SK-N-SH (cell line): ENCODE measurements around the gene SLC17A9. TPM values are rescaled to one million over a fixed set of nuclear protein-coding genes. Genes with fewer than 3 reads are reported as not detected.

Experiments used
- CTCF ChIA-PET: fragments of 300-600, 350-600 bp; formaldehyde crosslinking; extraction: SDS; loops from one replicate; lab custom pipeline; 2021; lab: Yijun Ruan, JAX
- POLR2A ChIA-PET: fragments of 350-600 bp; sonication (Branson Sonifier 250); formaldehyde crosslinking; extraction: SDS; loops from one replicate; lab custom pipeline; 2020; ENCODE audit warnings: antibody characterized with exemption, inconsistent platforms; lab: Yijun Ruan, JAX
- DNase-seq: peaks from one replicate; pipeline ENCODE4 v3.0.0; 2012
- H2AFZ ChIP-seq: fragments of 200-600 bp; sonication (generic); 2 replicates; pipeline ENCODE4 v1.8.1; 2016; ENCODE audit warnings: antibody characterized with exemption, mild to moderate bottlenecking, low read depth
- H3F3A ChIP-seq: fragments of 200-600 bp; sonication (generic); replicated peaks from 2 replicates; pipeline ENCODE3; 2016; ENCODE audit warnings: antibody characterized with exemption, mild to moderate bottlenecking; ENCODE audit not compliant: insufficient read depth
- H3K27ac ChIP-seq, 2 experiments: fragments of 200-500 bp in 1 of 2; fragments of 200-600 bp in 1 of 2; sonication (Bioruptor generic) in 1 of 2; sonication (generic), shearing (Covaris generic) in 1 of 2; 2 replicates each; pipeline versions ENCODE4 v1.5.1 to v1.6.1; 2014 to 2016; ENCODE audit warnings: low read depth in 2 of 2, inconsistent platforms in 1 of 2, low read length in 1 of 2, mild to moderate bottlenecking in 1 of 2, mixed read lengths in 1 of 2
- H3K27me3 ChIP-seq: fragments of 200-600 bp; sonication (generic), shearing (Covaris generic); 2 replicates; pipeline ENCODE4 v1.6.1; 2016; ENCODE audit warnings: mixed run types; ENCODE audit not compliant: insufficient read depth
- H3K36me3 ChIP-seq, 2 experiments: fragments of 200-500 bp in 1 of 2; fragments of 200-600 bp in 1 of 2; sonication (Bioruptor generic) in 1 of 2; sonication (generic) in 1 of 2; replicated peaks in 1 of 2; 2 replicates each; pipeline versions ENCODE3 to v1.5.1; 2014 to 2016; ENCODE audit warnings: low read length in 1 of 2, mild to moderate bottlenecking in 1 of 2; ENCODE audit not compliant: insufficient read depth in 2 of 2, control insufficient read depth in 1 of 2
- H3K4me1 ChIP-seq, 2 experiments: fragments of 200-500 bp in 1 of 2; fragments of 200-600 bp in 1 of 2; sonication (Bioruptor generic) in 1 of 2; sonication (generic), shearing (Covaris generic) in 1 of 2; 2 replicates each; pipeline versions ENCODE4 v1.5.1 to v1.6.1; 2014 to 2016; ENCODE audit warnings: low read depth in 1 of 2, low read length in 1 of 2, mixed run types in 1 of 2; ENCODE audit not compliant: insufficient read depth in 2 of 2, control insufficient read depth in 1 of 2
- H3K4me2 ChIP-seq: fragments of 200-600 bp; sonication (generic), shearing (Covaris generic); 2 replicates; pipeline ENCODE4 v1.6.1; 2017; ENCODE audit warnings: mixed run types
- H3K4me3 ChIP-seq, 2 experiments: fragments of 200-500 bp in 1 of 2; fragments of 200-600 bp in 1 of 2; sonication (Bioruptor generic) in 1 of 2; sonication (generic), shearing (Covaris generic) in 1 of 2; 2 replicates each; pipeline versions ENCODE4 v1.5.1 to v1.8.1; 2014 to 2016; ENCODE audit warnings: low read depth in 2 of 2, inconsistent platforms in 1 of 2, low read length in 1 of 2, mild to moderate bottlenecking in 1 of 2, mixed read lengths in 1 of 2, moderate library complexity in 1 of 2
- H3K79me2 ChIP-seq: fragments of 200-600 bp; sonication (generic); 2 replicates; pipeline ENCODE4 v1.8.1; 2017; ENCODE audit warnings: mild to moderate bottlenecking; ENCODE audit not compliant: insufficient read depth
- H3K9ac ChIP-seq: fragments of 200-600 bp; sonication (generic); 2 replicates; pipeline ENCODE4 v1.6.1; 2017; ENCODE audit warnings: mixed run types
- H3K9me2 ChIP-seq: fragments of 200-600 bp; sonication (generic); 2 replicates; pipeline ENCODE4 v1.6.1; 2017; ENCODE audit warnings: mixed run types
- H3K9me3 ChIP-seq: fragments of 200-600 bp; sonication (generic); 2 replicates; pipeline ENCODE4 v1.6.1; 2017; ENCODE audit warnings: mixed run types, mild to moderate bottlenecking, moderate library complexity
- H4K20me1 ChIP-seq: fragments of 200-600 bp; sonication (generic); 2 replicates; pipeline ENCODE4 v1.6.1; 2017; ENCODE audit warnings: mild to moderate bottlenecking, mixed run types; ENCODE audit not compliant: insufficient read depth
- CHD2 ChIP-seq: fragments of 150-350 bp; IDR thresholded peaks from 2 replicates; pipeline ENCODE4 v1.6.1; 2018; ENCODE audit warnings: low read length; ENCODE audit not compliant: partially characterized antibody
- CTCF ChIP-seq: fragments of 200-600 bp; sonication (generic); IDR thresholded peaks from 2 replicates; pipeline ENCODE4 v1.6.1; 2017; ENCODE audit warnings: antibody characterized with exemption, mild to moderate bottlenecking, moderate library complexity
- FOXJ3 ChIP-seq: sonication (generic); formaldehyde crosslinking; IDR thresholded peaks from 2 replicates; pipeline ENCODE4 v1.5.1; 2020; ENCODE audit warnings: mild to moderate bottlenecking, missing genetic modification reagents
- GABPA ChIP-seq: IDR thresholded peaks from 2 replicates; pipeline ENCODE4 v1.4.0; 2012; ENCODE audit warnings: low read depth, mild to moderate bottlenecking
- MEF2A ChIP-seq: IDR thresholded peaks from 2 replicates; pipeline ENCODE4 v1.4.0; 2012; ENCODE audit warnings: low read depth, borderline replicate concordance
- NFIC ChIP-seq: IDR thresholded peaks from 2 replicates; pipeline ENCODE4 v1.4.0; 2012; ENCODE audit warnings: borderline replicate concordance
- PBX3 ChIP-seq: IDR thresholded peaks from 2 replicates; pipeline ENCODE4; 2012
- RFX5 ChIP-seq: IDR thresholded peaks from 2 replicates; pipeline ENCODE4 v1.6.1; 2012; ENCODE audit warnings: mild to moderate bottlenecking, improper control_type of control experiment, low read length
- SIN3A ChIP-seq: IDR thresholded peaks from 2 replicates; pipeline ENCODE4 v1.6.1; 2012; ENCODE audit warnings: low read depth, mild to moderate bottlenecking, low read length, moderate library complexity, borderline replicate concordance
- SMC3 ChIP-seq: IDR thresholded peaks from 2 replicates; pipeline ENCODE4 v1.6.1; 2012; ENCODE audit warnings: low read depth, low read length, improper control_type of control experiment
- TAF1 ChIP-seq: IDR thresholded peaks from 2 replicates; pipeline ENCODE4 v1.6.1; 2012; ENCODE audit warnings: low read depth, mild to moderate bottlenecking, low read length, moderate library complexity, borderline replicate concordance
- TCF12 ChIP-seq: IDR thresholded peaks from 2 replicates; pipeline ENCODE4 v1.4.0; 2012
- WGBS: methylation state at CpG from one replicate; pipeline ENCODE4 v1.1.6; 2017; ENCODE audit warnings: low lambda C conversion rate; 5-methylcytosine and 5-hydroxymethylcytosine counted together
- polyA plus RNA-seq, 3 experiments: library from polyadenylated mRNA; depleted of rRNA; stranded (reverse); fragments of >200 nt; gene quantifications; 2 replicates each; pipeline ENCODE4 v1.2.3, GENCODE V29; 2012
- TF ChIP-seq, protein P1 (sequence below): fragments of 150-350 bp; IDR thresholded peaks from 2 replicates; pipeline ENCODE4 v1.6.1; 2016; ENCODE audit warnings: mild to moderate bottlenecking, low read depth, low read length
- TF ChIP-seq, protein P2 (sequence below): IDR thresholded peaks from 2 replicates; pipeline ENCODE4 v1.4.0; 2012; ENCODE audit warnings: low read depth, borderline replicate concordance
- TF ChIP-seq, protein P3 (sequence below): fragments of 150-350 bp; IDR thresholded peaks from 2 replicates; pipeline ENCODE4 v1.6.1; 2017; ENCODE audit warnings: antibody characterized with exemption, low read length, low read depth, borderline replicate concordance

The SLC17A9 gene
- polyA plus RNA-seq, 1 of the 3 experiments (the other 2 are of a cell fraction), result not detected

GRCh38 chr20:62961310-62961783 is 8.8 kb downstream of the SLC17A9 start (continued):
- TF ChIP-seq, protein P1, sequence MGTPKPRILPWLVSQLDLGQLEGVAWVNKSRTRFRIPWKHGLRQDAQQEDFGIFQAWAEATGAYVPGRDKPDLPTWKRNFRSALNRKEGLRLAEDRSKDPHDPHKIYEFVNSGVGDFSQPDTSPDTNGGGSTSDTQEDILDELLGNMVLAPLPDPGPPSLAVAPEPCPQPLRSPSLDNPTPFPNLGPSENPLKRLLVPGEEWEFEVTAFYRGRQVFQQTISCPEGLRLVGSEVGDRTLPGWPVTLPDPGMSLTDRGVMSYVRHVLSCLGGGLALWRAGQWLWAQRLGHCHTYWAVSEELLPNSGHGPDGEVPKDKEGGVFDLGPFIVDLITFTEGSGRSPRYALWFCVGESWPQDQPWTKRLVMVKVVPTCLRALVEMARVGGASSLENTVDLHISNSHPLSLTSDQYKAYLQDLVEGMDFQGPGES, result no peak
- TF ChIP-seq NFIC (no peak), TCF12 (no peak), RFX5 (no peak), MEF2A (no peak)
- TF ChIP-seq, all 33 proteins: peak for 0

DNA sequence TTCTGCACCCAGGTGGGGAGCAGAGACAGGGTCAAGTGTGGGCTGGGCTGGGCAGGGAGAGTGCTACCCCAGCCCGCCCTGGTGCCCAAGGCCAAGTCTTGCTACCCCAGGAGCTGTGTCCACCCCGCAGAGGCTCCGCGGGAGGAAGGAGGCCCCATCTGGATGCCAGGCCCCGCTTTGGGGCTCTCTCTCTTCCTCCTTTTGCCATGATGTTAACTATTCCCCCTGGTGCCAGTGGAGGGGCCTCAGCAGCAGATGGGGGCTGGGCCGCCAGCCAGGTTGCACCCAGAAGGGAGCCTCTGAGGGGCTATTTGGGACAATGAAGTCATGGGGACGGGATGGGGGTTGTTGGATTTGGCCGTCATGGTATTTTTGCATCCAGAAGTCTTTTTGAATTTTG is 9.3 kb downstream of the SLC17A9 start:
- Histone ChIP-seq H3K9me2 (no peaks in the 10 kb centered on the region), H4K20me1 (no peaks in the 10 kb centered on the region), H3K9ac (no peak overlapping the region), H3K36me3 (no peaks in the 10 kb centered on the region), H3K4me1 (peaks cover 0 to 3% of the 10 kb centered on the region in 2 experiments; a peak in 1 of 4 replicates), H3K27me3 (0 out of 2 replicates have a peak, but pooled peaks cover 11% of the 10 kb centered on the region), H3F3A (no peaks in the 10 kb centered on the region), H3K79me2 (no peaks in the 10 kb centered on the region), H3K4me2 (no peak overlapping the region), H3K9me3 (no peaks in the 10 kb centered on the region), H3K4me3 (no peak overlapping the region), H2AFZ (no peak overlapping the region), H3K27ac (no peak overlapping the region; a peak in 1 of 4 replicates)
- ChIA-PET POLR2A (no interaction called here), CTCF (interaction anchor here (0.7 to 1.8 kb wide), 5 partner anchors 9 to 49 kb away, joined by 3 to 7 read pairs (median 4); no protein-coding TSS in a partner anchor)
- no peak for TF ChIP-seq PBX3
- TF ChIP-seq TAF1, result no peak
- 82% methylated on average over 7 of the region's 8 CpGs for WGBS
- no peak for DNase-seq

DNA sequence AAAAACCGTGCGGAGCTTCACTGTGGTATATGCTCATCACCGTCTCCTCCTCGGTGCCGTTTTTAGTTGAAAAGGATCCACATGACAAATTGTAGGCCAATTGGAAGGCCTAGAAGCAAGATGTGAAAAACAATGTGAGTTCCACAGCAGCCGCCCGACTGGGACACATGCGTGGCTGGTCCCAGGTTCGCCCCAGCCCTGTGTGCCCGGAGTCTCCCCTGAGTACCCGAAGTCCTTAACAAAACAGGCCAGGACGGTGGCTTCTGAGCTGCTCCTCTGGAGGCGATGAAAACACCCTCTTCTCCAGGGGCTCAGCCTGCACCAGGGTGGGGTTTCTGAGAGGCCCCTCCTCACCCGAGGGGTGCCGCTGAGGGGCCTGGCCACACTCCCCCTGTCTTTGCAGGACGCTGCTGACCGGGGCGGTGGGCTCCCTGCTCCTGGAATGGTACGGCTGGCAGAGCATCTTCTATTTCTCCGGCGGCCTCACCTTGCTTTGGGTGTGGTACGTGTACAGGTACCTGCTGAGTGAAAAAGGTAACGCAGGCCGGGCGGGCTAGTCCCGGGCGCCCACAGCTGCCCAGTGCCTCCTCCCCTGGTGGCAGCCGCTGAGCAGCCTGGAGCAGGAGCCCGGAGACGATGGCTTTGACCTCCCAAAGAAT is 9.8 kb downstream of the SLC17A9 start:
- Histone ChIP-seq H3K4me1 (peaks cover 0 to 3% of the 10 kb centered on the region in 2 experiments; a peak in 1 of 4 replicates), H3K27ac (no peak overlapping the region), H3K9ac (no peak overlapping the region), H3K27me3 (0 out of 2 replicates have a peak, but pooled peaks cover 11% of the 10 kb centered on the region), H3K4me2 (no peak overlapping the region), H3F3A (no peaks in the 10 kb centered on the region), H3K9me3 (no peaks in the 10 kb centered on the region), H3K4me3 (no peak overlapping the region), H3K79me2 (no peaks in the 10 kb centered on the region), H3K36me3 (no peaks in the 10 kb centered on the region), H3K9me2 (no peaks in the 10 kb centered on the region), H2AFZ (no peak overlapping the region), H4K20me1 (no peaks in the 10 kb centered on the region)
- ChIA-PET POLR2A (no interaction called here), CTCF (interaction anchor here (0.7 to 1.8 kb wide), 2 partner anchors 8 to 47 kb away, joined by 3 to 7 read pairs; no protein-coding TSS in a partner anchor)
- DNase-seq, result no peak
- 83% methylated on average over 16 of the region's 30 CpGs for WGBS
- no peak for TF ChIP-seq SMC3
- no peak for TF ChIP-seq FOXJ3 (CRISPR knock-in tag)
- TF ChIP-seq CHD2, result no peak
- TF ChIP-seq TAF1, result no peak
- no peak for TF ChIP-seq CTCF
- TF ChIP-seq, protein P2, sequence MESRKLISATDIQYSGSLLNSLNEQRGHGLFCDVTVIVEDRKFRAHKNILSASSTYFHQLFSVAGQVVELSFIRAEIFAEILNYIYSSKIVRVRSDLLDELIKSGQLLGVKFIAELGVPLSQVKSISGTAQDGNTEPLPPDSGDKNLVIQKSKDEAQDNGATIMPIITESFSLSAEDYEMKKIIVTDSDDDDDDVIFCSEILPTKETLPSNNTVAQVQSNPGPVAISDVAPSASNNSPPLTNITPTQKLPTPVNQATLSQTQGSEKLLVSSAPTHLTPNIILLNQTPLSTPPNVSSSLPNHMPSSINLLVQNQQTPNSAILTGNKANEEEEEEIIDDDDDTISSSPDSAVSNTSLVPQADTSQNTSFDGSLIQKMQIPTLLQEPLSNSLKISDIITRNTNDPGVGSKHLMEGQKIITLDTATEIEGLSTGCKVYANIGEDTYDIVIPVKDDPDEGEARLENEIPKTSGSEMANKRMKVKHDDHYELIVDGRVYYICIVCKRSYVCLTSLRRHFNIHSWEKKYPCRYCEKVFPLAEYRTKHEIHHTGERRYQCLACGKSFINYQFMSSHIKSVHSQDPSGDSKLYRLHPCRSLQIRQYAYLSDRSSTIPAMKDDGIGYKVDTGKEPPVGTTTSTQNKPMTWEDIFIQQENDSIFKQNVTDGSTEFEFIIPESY, result no peak
- TF ChIP-seq, protein P3, sequence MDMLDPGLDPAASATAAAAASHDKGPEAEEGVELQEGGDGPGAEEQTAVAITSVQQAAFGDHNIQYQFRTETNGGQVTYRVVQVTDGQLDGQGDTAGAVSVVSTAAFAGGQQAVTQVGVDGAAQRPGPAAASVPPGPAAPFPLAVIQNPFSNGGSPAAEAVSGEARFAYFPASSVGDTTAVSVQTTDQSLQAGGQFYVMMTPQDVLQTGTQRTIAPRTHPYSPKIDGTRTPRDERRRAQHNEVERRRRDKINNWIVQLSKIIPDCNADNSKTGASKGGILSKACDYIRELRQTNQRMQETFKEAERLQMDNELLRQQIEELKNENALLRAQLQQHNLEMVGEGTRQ, result no peak
- TF ChIP-seq, protein P1, result no peak
- TF ChIP-seq GABPA, result no peak
- no peak for TF ChIP-seq SIN3A
